ENCODE data around the gene WDR86.

Gene WDR86

DNA sequence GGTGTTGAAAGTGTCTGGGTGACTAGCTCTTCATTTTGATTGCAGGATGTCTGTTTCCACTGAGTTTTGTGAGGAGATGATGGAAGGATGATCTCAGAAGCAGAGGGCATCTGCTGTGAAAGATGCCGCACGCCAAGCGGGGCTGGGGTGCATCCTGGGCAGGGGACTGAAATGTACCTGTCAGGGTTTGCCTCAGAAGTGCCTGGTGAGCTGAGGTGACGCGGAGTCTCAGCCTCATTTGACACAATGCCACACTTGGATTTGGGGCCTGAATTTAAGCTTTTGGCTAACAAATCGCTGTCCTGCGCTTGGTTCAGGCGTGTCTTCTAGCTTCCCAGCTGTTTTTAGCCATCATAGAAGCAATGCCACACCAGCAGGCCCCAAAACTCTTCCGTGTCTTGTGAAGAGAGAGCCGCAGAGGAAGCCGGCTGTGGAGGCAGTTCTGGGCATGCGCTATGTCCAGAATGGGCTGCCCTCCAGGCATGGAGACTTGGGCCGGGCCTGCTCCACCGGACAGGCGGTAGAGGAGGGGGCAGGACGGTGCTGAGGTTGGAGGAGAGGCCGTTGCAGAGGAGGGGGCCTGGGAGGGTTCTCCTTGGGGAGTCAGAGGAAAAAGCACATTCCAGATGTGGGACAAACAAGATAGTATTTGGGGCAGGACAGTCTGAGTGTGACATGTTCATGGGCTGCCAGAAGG lies 31.2 kb downstream of the WDR86 start:
- no peak for DNase-seq

GRCh38 chr7:151378011-151378410 lies 31.8 kb downstream of the WDR86 start:
- no peak for DNase-seq

DNA sequence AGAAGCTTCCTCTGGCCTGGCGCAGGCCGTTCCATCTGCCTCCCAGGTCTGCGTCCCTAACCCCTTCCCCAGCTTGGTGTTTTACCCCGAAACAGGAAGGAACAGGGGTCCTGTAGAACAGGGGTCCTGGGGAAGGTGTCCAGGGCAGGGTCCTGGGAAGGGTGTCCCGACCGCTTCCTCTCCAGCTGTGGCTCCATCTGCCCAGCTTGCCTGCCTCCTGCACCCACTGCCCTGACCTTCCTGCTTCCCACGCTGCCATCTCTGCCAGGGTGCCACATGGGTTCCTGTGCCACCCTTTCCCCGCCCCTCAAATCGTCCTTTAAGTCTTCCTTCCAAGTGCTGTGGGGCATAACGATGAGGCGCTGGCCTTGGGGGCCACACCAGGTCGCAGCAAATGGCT lies 32.4 kb downstream of the WDR86 start:
- no peak for DNase-seq

GRCh38 chr7:151376218-151376902 lies 33.5 kb downstream of the WDR86 start:
- no peak for DNase-seq

- no peak for DNase-seq
Observed at GRCh38 chr7:151375530-151376217, 34.2 kb downstream of the WDR86 start.

DNA sequence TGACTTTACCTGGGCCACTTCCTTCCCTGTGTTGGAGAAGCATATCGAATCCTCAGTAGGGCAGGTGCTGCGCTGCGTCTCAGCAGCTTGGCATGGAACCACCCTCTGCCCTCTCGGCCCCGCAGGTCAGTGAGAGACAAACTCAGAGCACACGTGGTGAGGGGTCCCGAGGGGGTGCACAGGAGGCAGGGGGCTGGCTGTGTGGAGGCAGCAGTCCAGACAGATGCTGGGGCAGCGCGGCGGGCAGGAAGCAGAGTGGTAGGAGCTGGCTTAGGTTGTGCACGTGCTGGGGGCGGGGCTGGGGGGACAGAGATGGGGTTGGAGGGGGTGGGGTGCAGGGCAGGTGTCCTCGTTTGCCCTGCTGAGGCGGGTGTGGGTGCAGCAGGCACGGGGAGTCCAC lies 35.1 kb downstream of the WDR86 start:
- no peak for DNase-seq

GRCh38 chr7:151374139-151374538 lies 35.7 kb downstream of the WDR86 start:
- no peak for DNase-seq

- DNase-seq = no peak
Observed at GRCh38 chr7:151373599-151373998, 36.2 kb downstream of the WDR86 start.

DNA sequence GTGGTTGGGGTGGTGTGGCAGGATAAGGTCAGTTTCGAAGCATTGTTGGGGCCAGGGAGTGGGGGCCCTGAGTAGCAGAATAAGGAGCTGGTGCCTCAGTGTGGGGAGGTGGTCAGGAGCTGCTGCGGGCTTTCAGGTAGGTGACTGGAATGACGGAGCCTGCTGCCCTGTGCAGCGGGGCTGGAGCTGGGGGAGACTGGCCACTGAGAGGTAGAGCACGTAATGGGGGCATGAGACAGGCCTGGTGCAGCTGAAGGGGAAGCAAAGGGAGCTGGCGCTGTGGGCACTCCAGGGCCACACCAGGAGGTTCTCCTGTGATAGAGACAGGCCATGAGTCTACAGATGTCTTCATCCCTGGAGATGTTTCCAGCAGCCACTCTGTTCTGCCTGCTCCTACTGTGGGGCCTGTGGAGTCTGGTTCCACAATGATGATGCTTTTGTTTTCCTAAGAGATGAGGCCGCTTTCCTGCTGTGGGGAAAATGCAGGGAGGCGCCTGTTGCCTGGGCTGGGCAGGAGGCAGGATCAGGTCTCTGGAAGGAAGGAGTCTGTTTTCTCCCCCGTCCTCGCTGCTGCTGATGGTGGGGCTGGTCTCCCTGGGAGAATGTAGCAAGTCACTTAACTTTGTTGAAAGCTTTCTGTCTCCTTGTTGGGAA lies 37.1 kb downstream of the WDR86 start:
- no peak for DNase-seq

DNA sequence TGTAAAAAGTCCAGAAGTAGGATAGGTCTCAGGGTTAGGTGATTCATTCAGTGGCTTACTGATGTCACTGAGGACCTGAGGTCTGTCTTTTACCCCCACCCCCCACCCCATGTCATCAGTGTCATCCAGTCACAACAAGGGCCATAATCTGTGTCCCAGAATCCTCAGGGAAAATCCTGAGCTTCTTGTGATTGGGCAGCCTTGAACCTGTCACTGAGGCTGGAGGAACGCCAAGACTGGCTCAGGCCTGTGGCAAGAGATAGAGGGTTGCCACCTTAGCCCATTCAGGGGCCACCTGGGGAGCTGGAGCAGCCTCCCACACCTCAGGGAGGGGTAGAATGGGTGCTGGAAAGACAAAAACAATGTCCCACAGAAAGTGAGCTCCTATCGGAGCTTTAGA lies 38.6 kb downstream of the WDR86 start:
- DNase-seq = no peak

- DNase-seq = peak; percentile 73
Observed at GRCh38 chr7:151368136-151368571, 41.7 kb downstream of the WDR86 start.

DNA sequence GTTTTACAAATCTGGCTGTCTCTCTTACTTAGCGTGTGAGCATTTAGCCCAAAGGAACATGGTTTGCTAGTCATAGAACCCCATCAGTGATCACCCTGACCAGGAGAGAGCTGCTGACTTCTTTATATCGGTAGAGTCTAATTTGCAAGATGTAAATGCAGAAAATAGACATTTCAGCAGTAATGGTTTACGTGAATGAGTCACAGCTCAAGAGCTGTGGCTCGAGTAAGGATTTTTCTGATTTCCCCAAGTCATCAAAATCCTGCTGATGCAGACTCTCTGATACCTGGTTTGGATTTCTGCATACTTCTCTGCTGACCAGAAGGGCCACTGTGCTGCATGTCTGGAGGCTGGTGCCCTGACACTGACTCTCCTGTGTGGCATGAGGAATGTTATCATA lies 42.6 kb downstream of the WDR86 start:
- DNase-seq = peak; percentile 24

DNA sequence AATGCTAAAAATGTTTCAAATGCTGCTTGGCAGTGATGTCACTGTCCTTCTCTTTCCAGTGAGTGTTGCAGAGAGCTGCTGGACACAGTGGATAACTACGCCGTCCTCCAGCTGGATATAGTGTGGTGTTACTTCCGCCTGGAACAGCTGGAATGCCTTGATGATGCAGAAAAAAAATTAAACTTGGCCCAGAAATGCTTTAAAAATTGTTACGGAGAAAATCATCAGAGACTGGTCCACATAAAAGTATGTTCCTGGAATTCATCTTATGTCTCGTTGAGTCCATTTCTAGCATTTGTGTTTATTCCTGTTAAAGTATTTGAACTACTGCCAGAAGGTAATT lies 43.0 kb downstream of the WDR86 start:
- DNase-seq = peak; percentile 66

- DNase-seq = no peak
Observed at GRCh38 chr7:151366166-151366879, 43.5 kb downstream of the WDR86 start.

- no peak for DNase-seq
Observed at GRCh38 chr7:151363182-151363581, 46.7 kb downstream of the WDR86 start.

DNA sequence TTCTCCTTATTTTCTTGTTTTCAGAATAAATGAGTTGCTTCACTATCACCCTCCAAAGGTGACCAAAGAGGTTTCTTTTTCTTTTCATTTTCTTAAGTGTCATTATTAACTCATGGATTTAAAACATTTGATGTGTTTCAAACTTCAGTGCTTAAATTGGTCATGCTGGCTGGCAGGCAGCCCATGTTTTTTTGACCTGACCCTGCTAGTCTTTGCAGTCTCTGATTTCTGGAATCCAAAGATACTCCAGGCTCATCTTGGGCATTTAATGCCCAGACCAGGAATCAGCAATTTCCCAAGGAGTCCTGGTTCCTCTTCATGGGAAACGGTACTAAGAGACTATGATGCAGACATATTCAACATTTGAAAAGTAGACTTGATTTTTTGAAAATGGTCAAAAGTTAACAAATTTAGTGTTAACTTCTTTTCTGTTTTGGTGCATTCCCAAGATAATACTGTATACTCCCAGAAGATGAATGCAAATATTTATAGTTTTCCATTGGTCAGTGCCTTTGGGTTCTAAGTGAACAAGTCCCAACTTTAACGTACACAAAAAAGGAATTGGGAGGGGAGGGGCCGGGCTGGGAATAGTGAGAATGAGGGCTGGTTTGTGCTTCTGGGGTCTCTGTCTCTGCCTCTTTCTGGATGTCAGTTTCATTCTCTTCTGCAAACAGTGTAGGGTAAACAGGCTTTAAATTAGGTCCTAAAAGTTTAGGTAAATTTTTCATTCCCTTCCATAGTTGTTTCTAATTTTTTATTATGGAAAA lies 48.5 kb downstream of the WDR86 start:
- DNase-seq = no peak

- DNase-seq = no peak
Observed at GRCh38 chr7:151352512-151352911, 57.3 kb downstream of the WDR86 start.

DNA sequence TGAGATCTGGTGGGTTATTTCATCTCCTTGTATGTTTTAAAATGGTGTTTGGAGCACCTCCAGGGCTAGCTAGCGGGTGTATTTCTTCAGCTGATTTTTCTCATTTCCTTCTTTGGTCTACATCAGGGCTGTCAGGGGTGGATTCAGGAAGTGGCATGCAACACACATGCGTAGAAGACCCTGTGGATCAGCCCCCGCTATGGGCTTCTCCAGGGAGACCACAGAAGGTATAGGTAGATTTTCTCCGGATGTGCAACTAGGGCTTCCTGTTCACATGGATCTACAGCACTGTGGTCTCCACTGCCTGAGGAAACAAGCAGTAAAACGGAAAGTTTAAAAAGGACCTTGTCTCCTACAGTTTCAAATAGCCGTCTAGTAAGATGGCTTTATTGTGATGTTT lies 57.9 kb downstream of the WDR86 start:
- no peak for DNase-seq

DNA sequence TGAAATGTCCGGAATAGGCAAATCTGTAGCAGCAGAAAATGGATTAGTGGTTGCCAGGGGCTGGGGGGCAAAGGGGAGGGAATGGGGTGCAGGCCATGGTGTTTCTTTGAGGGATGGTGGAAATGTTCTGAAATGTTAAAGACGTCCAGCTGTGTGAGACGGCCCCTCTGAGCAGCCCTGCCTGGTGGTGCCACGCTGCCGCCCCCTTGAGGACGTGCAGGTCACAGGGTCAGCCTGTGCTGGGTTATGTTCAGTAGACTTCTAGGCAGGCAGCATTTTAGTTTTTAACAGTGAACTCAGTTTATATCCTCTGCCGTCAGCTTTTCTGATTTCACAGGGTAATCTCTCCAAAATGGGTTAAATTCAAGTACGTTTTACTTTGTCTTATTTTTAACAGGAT lies 58.8 kb downstream of the WDR86 start:
- DNase-seq = no peak

DNA sequence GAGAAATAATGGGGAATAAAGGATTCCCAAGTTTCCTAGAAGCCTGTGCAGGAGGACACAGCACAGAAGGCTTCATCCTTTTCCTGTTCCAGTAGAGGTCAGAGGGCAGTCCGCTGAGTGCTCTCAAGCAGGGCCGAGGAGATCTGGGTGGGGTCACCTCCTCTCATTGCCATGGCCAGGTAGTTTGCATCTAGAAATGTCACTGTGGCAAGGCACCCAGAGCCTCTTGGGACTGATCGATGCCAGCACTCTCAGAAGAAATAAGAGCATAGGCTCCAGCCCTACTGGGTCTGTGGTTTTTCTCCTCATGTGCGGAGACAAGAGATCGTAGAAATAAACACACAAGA lies 60.4 kb downstream of the WDR86 start:
- DNase-seq = no peak

DNA sequence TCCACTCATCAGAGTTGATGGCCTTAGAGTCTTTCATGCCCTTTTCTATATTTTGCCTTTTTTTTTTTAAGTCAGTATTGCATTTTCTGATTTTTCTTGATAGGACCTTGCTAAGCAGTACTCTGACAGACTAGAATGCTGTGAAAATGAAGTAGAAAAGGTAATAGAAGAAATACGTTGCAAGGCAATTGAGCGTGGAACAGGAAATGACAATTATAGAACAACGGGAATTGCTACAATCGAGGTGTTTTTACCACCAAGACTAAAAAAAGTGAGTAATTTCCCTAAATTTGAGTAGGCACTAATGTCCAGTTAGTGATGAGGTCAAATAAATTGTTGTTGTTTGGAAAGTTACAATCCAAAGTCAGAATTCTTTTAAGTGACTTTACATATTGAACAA lies 60.9 kb downstream of the WDR86 start:
- DNase-seq = no peak

- DNase-seq = no peak
Observed at GRCh38 chr7:151347200-151347599, 62.6 kb downstream of the WDR86 start.

DNA sequence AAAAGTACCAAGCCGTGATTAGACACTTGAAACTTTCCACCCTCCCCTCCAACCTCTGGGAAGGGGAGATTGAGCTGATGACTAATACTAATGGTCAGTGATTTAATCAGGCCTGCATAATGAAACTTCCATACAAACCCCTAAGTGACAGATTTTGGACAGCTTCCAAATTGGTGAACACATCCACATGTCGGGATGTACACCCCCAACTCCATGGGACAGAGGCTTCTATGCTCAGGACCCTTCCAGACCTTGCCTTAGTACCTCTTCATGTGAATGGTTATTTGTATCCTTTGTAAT lies 63.4 kb downstream of the WDR86 start:
- DNase-seq = no peak

Measured in EL (cell line).